HepG2 (cell line): Measurements from ENCODE around the gene PLCG1.

ENCODE experiments used
- CTCF ChIP-seq: sonication (generic); formaldehyde crosslinking; IDR thresholded peaks from 2 replicates; pipeline ENCODE4 v1.5.0; 2020; ENCODE audit warnings: mild to moderate bottlenecking, missing genetic modification reagents, moderate library complexity
- EZH2 ChIP-seq: conservative IDR thresholded peaks from 2 replicates; pipeline ENCODE4 v1.6.1; 2012; ENCODE audit warnings: mild to moderate bottlenecking, low read depth, low read length, moderate library complexity
- MEIS2 ChIP-seq: sonication (generic); formaldehyde crosslinking; IDR thresholded peaks from 2 replicates; pipeline ENCODE4 v1.9.0; 2021; ENCODE audit warnings: mild to moderate bottlenecking, missing genetic modification reagents
- POLR2AphosphoS5 ChIP-seq: IDR thresholded peaks from 2 replicates; pipeline ENCODE4 v1.6.1; 2012; ENCODE audit warnings: low read depth, low read length
- RXRA ChIP-seq: sonication (generic); formaldehyde crosslinking; IDR thresholded peaks from 2 replicates; pipeline ENCODE4 v1.5.1; 2020; ENCODE audit warnings: missing genetic modification reagents

GRCh38 chr20:41169791-41170351 is 32.5 kb downstream of the PLCG1 start:
- no peak for TF ChIP-seq EZH2
- no peak for TF ChIP-seq RXRA
- TF ChIP-seq CTCF (CRISPR knock-in tag): no peak
- TF ChIP-seq MEIS2 (CRISPR knock-in tag): no peak
- no peak for TF ChIP-seq POLR2AphosphoS5
